AG09319 (cell line): ENCODE data around the gene LCN6.
"Not testable (repeated sequence)": the region's sequence is repeated elsewhere in the genome, so short reads cannot be mapped to it uniquely, and the experiment has no call there.

ENCODE experiments used
- DNase-seq: peaks from one replicate; pipeline ENCODE4 v3.0.0-alpha.2; 2010; ENCODE audit warnings: low read depth; ENCODE audit errors: extremely low read depth
- CTCF ChIP-seq: IDR thresholded peaks from 2 replicates; pipeline ENCODE4 v1.5.1; 2011; ENCODE audit warnings: low read depth, mild to moderate bottlenecking, inconsistent platforms, low read length, moderate library complexity

The LCN6 gene

GRCh38 chr9:136713550-136713949, 34.8 kb downstream of the LCN6 start:
- TF ChIP-seq CTCF, result no peak
- no peak for DNase-seq

GRCh38 chr9:136712690-136713544, 35.4 kb downstream of the LCN6 start:
- no peak for DNase-seq
- no peak for TF ChIP-seq CTCF

DNA sequence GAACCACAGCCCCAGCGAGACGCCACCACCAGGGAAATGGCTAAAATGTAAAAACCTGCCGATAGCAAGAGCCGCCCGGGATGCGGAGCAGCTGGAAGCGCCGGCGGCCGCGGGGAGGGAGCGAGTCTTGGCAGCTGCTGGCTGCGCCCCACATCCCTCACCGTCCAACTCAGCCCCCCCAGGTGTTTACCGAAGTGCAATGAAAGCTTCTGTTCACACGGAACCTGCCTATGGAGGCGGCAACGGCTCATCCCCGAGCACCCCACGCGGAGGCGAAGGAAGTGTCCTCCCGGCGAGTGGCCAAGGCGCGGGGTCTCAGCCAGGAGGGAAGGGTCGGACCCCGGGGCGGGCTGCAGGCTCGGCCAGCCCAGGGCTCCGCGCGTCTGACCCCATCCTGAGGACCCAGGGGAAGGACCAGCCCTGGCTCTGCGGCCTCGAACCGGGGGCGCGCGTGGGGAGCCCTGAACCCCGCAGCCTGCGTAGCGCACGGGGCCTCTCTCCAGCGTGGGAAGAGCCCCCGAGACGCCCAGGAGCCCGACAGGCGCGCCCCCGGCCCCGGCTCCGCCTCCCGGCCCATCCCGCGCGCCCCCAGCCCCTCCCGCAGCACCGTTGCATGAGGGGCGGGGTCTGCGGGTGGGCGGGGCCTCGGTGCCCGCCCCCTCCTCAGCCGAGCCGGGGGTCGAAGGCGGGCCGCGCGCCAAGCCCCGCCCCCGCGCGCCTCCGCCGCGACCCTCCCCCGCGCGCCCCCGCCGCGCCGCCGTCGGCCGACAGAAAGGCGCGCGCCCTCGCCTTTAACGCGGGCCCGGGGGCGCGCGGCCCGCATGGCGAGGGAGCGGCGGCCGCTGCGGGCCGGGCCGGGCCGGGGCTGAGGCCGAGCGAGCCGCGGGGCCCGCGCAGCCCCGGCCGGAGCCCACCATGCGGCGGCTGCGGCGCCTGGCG, 36.3 kb downstream of the LCN6 start, which contains the start of gene DIPK1B:
TSS of gene DIPK1B (plus strand) at position 822 of the 939 bp plus-strand sequence. CDS start at position 916, 94 bp downstream.
- TF ChIP-seq CTCF, result no peak
- no peak for DNase-seq

DNA sequence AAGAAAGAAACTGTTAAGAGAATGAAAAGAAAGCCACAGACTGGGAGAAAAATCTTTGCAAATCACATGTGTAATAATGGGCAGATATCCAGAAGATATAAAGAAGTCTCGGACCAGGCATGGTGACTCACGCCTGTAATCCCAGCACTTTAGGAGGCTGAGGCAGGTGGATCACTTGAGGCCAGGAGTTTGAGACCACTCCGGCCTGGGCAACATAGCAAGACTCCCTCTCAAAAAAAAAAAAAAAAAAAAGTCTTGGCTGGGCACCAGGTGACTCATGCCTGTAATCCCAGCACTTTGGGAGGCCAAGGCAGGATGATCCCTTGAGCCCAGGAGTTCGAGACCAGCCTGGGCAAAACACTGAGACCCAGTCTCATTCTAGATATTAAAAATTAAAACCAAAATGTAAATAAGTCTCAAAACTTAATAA, 37.1 kb downstream of the LCN6 start:
- not testable (repeated sequence) for DNase-seq

- no peak for TF ChIP-seq CTCF
- DNase-seq, result no peak
These were observed 37.8 kb downstream of the LCN6 start for GRCh38 chr9:136710543-136710942.

DNA sequence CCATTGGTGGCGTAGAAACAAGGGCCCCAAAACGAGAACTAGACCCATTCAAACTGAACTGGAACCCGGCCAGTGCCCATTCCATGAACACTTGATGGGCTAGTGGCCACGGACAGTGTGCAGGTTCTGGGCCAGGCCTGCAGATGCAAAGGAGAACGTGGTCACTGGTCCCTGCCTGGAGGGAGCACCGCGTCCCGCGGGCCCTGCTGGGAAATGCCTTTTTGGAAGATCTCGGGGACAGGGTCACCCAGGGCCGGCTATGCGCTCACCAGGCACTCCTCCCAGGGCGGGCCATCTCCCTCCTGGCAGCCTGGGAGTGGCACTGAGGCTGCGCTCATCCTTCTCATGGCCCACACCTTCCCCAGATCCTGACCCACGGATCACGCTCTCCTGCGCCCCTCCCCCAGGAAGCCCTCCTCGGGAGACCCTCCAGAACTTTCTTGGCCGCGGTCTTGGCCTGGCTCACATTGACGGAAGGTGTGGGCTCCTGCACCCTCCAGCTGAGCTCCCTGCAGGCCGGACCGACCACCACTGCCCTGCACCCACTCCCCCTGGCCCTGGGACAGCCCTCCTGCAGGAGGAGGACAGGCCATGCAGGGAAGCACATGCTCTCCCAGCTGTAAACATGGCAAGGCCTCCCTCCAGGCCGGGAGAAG, 38.7 kb downstream of the LCN6 start:
- DNase-seq, result no peak
- no peak for TF ChIP-seq CTCF

DNA sequence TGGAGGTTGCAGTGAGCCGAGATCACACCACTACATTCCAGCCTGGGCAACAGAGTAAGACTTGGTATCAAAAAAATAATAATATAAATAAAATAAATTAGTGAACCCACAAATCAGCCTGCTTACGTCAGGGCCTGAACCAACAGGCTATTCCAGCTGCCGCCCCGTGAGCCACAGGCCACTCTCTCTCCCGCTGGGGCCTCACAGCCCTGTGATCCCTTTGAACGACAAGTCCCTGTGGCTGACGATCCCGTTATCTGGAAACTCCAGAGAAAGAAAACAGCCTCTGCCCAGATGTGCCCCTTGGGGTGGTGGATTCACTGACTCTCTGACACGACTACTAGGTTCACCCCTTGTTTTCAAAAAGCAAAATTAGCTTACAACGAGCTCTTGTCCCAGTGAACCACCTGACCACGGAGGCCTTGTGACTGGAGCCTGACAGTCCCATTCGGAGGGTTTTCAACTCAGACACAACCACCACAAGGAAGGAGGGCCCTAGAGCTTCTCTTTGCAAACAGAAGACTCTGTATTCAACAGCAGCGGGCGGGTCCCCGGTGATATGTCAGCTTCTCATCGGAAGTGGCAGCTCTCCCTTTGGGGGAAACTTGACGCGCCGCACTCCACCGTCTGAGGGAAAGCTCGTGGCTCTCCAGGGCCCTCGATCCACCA, 40.3 kb downstream of the LCN6 start:
- no peak for DNase-seq
- TF ChIP-seq CTCF, result no peak
